Measurements from ENCODE around the gene ZYX. TPM values are rescaled to one million over a fixed set of nuclear protein-coding genes. Genes with fewer than 3 reads are reported as not detected.

ZYX gene
- total and polyA plus RNA-seq, 2 experiments from 2014 or later = 31.8 to 202 TPM

DNA sequence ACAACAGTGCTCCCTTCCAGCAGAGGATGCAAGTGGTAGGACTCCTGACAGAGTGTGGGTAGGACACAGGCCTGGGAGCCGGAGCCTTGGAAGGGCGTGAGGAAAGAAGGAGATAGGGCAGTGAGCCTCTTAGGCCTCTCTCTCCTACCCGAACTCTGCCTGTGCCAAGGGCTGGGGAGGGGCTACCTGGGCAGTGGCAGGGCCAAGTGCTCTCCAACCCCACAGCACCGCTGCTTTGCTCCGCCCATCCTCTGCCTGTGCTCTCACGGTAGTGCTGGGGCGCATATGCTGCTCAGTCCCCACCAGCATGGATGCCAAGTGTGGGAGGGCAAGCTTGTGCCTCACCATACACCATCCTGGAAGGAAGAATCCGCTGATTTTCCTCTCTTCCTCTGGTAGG is 26.2 kb upstream of the ZYX start:
- no peak overlapping the region for H3K27ac ChIP-seq
- no peak for DNase-seq (ENCODE audit: low spot score)
- H3K9me3 ChIP-seq (ENCODE audit: low read depth) = no peaks in the 10 kb centered on the region
- H4K20me1 ChIP-seq (ENCODE audit: insufficient read depth, poor library complexity, severe bottlenecking) = no peaks in the 10 kb centered on the region
- TF ChIP-seq EZH2phosphoT487 (IDR thresholded peaks at IDR 0.05; ENCODE audit: low read depth, severe bottlenecking, unreplicated experiment) (no peak), CTCF (IDR thresholded peaks at IDR 0.05; ENCODE audit: poor library complexity) (no peak)
- WGBS (ENCODE audit: low lambda C conversion rate, missing lambda C conversion rate) = 89% methylated on average over 8 of the region's 8 CpGs
- no peak overlapping the region for H3K4me3 ChIP-seq
- H2AFZ ChIP-seq = no peak overlapping the region
- H3K36me3 ChIP-seq (replicated peaks; ENCODE audit: insufficient read depth, low read depth) = no peaks in the 10 kb centered on the region
- H3K79me2 ChIP-seq = no peaks in the 10 kb centered on the region
- H3K4me2 ChIP-seq = no peak overlapping the region
- H3K4me1 ChIP-seq (ENCODE audit: insufficient read depth) = no peaks in the 10 kb centered on the region
- no peaks in the 10 kb centered on the region for H3K9me2 ChIP-seq (replicated peaks; ENCODE audit: insufficient read depth)
- H3K27me3 ChIP-seq = peaks cover 12% of the 10 kb centered on the region

GRCh38 chr7:143355450-143356385 is 25.4 kb upstream of the ZYX start:
- WGBS (ENCODE audit: low lambda C conversion rate, missing lambda C conversion rate) = 91% methylated on average over 16 of the region's 16 CpGs
- peaks cover 19% of the 10 kb centered on the region for H3K27me3 ChIP-seq

GRCh38 chr7:143356414-143357050 is 24.6 kb upstream of the ZYX start:
- Histone ChIP-seq H3K27me3 (peaks cover 27% of the 10 kb centered on the region), H3K4me2 (no peak overlapping the region), H3K4me3 (no peak overlapping the region), H3K9me2 (replicated peaks; ENCODE audit: insufficient read depth) (no peaks in the 10 kb centered on the region), H3K4me1 (ENCODE audit: insufficient read depth) (no peaks in the 10 kb centered on the region), H3K27ac (no peak overlapping the region), H3K9me3 (ENCODE audit: low read depth) (no peaks in the 10 kb centered on the region), H3K79me2 (no peaks in the 10 kb centered on the region), H2AFZ (no peak overlapping the region), H3K36me3 (replicated peaks; ENCODE audit: insufficient read depth, low read depth) (no peaks in the 10 kb centered on the region), H4K20me1 (ENCODE audit: insufficient read depth, poor library complexity, severe bottlenecking) (no peaks in the 10 kb centered on the region)
- WGBS (ENCODE audit: low lambda C conversion rate, missing lambda C conversion rate) = 95% methylated on average over 12 of the region's 13 CpGs
- no peak for TF ChIP-seq EZH2phosphoT487 (IDR thresholded peaks at IDR 0.05; ENCODE audit: low read depth, severe bottlenecking, unreplicated experiment)
- no peak for TF ChIP-seq CTCF (IDR thresholded peaks at IDR 0.05; ENCODE audit: poor library complexity)
- no peak for TF ChIP-seq EZH2 (IDR thresholded peaks at IDR 0.05; ENCODE audit: borderline replicate concordance)
- no peak for DNase-seq (ENCODE audit: low spot score)

More at GRCh38 chr7:143355450-143356385, 25.4 kb upstream of the ZYX start:
- no peak overlapping the region for H3K27ac ChIP-seq
- H3K79me2 ChIP-seq = no peaks in the 10 kb centered on the region
- TF ChIP-seq EZH2 (IDR thresholded peaks at IDR 0.05; ENCODE audit: borderline replicate concordance) (no peak), CTCF (IDR thresholded peaks at IDR 0.05; ENCODE audit: poor library complexity) (no peak), EZH2phosphoT487 (IDR thresholded peaks at IDR 0.05; ENCODE audit: low read depth, severe bottlenecking, unreplicated experiment) (no peak)
- H3K9me2 ChIP-seq (replicated peaks; ENCODE audit: insufficient read depth) = no peaks in the 10 kb centered on the region
- H3K36me3 ChIP-seq (replicated peaks; ENCODE audit: insufficient read depth, low read depth) = no peaks in the 10 kb centered on the region
- no peak for DNase-seq (ENCODE audit: low spot score)
- no peak overlapping the region for H3K4me2 ChIP-seq
- no peak overlapping the region for H2AFZ ChIP-seq
- H4K20me1 ChIP-seq (ENCODE audit: insufficient read depth, poor library complexity, severe bottlenecking) = no peaks in the 10 kb centered on the region
- no peaks in the 10 kb centered on the region for H3K4me1 ChIP-seq (ENCODE audit: insufficient read depth)
- no peak overlapping the region for H3K4me3 ChIP-seq
- no peaks in the 10 kb centered on the region for H3K9me3 ChIP-seq (ENCODE audit: low read depth)
